C4-2B (cell line): ENCODE data around the gene CCDC57.

ENCODE experiments used
- CTCF ChIP-seq: fragments of 450-650 bp; conservative IDR thresholded peaks from 2 replicates; pipeline ENCODE4 v1.5.1; 2017; ENCODE audit warnings: mild to moderate bottlenecking
- ZFX ChIP-seq: fragments of 450-650 bp; IDR thresholded peaks from 2 replicates; pipeline ENCODE4 v1.6.1; 2017

GRCh38 chr17:82214012-82214628 is 1.5 kb upstream of the CCDC57 start:
- TF ChIP-seq CTCF, result no peak
- TF ChIP-seq ZFX, result no peak
